ENCODE data around the gene CLSTN2. TPM values are rescaled to one million over a fixed set of nuclear protein-coding genes. Genes with fewer than 3 reads are reported as not detected.

Gene CLSTN2
- total RNA-seq, 1 donor from 2014 or later: 143 TPM

DNA sequence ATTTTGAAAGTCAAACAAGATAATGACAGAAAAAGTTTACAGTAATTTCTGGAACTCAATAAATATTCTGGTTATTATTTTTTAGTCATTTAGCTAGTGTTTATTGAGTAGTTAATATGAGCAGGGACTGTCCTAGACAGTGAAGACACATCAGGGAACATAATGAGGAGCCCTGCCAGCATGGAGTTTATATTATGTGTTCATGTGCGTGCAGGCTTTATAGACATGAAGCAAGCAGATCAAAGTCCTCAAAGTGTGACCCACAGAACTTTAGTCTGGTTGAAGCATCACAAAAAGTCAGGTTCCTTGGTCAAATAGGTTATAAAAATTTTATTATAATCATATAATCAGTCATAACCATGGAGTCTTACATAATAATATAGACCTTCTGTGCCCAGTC, 289.3 kb downstream of the CLSTN2 start:
- no peak for DNase-seq (ENCODE audit: extremely low spot score, unreplicated experiment)
- no peak overlapping the region for H3K4me3 Mint-ChIP-seq (ENCODE audit: unreplicated experiment)
- no peak overlapping the region for H3K27ac Mint-ChIP-seq (ENCODE audit: unreplicated experiment)
- no peaks in the 10 kb centered on the region for H3K27me3 Mint-ChIP-seq (ENCODE audit: unreplicated experiment)
- peaks cover 4% of the 10 kb centered on the region for H3K36me3 Mint-ChIP-seq (ENCODE audit: unreplicated experiment)
- TF ChIP-seq, protein P1, sequence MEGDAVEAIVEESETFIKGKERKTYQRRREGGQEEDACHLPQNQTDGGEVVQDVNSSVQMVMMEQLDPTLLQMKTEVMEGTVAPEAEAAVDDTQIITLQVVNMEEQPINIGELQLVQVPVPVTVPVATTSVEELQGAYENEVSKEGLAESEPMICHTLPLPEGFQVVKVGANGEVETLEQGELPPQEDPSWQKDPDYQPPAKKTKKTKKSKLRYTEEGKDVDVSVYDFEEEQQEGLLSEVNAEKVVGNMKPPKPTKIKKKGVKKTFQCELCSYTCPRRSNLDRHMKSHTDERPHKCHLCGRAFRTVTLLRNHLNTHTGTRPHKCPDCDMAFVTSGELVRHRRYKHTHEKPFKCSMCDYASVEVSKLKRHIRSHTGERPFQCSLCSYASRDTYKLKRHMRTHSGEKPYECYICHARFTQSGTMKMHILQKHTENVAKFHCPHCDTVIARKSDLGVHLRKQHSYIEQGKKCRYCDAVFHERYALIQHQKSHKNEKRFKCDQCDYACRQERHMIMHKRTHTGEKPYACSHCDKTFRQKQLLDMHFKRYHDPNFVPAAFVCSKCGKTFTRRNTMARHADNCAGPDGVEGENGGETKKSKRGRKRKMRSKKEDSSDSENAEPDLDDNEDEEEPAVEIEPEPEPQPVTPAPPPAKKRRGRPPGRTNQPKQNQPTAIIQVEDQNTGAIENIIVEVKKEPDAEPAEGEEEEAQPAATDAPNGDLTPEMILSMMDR (IDR thresholded peaks at IDR 0.05): no peak
- peaks cover 15% of the 10 kb centered on the region for H3K4me1 Mint-ChIP-seq (ENCODE audit: unreplicated experiment)
- peaks cover 9% of the 10 kb centered on the region for H3K9me3 Mint-ChIP-seq (ENCODE audit: unreplicated experiment)

GRCh38 chr3:140225996-140226395, 291.0 kb downstream of the CLSTN2 start:
- TF ChIP-seq, protein P1 (IDR thresholded peaks at IDR 0.05): no peak
- Mint-ChIP-seq H3K4me1 (ENCODE audit: unreplicated experiment) (peaks cover 15% of the 10 kb centered on the region), H3K27me3 (ENCODE audit: unreplicated experiment) (no peaks in the 10 kb centered on the region), H3K36me3 (ENCODE audit: unreplicated experiment) (peaks cover 4% of the 10 kb centered on the region), H3K27ac (ENCODE audit: unreplicated experiment) (no peak overlapping the region), H3K4me3 (ENCODE audit: unreplicated experiment) (no peak overlapping the region), H3K9me3 (ENCODE audit: unreplicated experiment) (peaks cover 9% of the 10 kb centered on the region)
- DNase-seq (ENCODE audit: extremely low spot score, unreplicated experiment): no peak

GRCh38 chr3:140233702-140234101, 298.7 kb downstream of the CLSTN2 start:
- H3K4me1 Mint-ChIP-seq (ENCODE audit: unreplicated experiment): peaks cover 4% of the 10 kb centered on the region
- DNase-seq (ENCODE audit: extremely low spot score, unreplicated experiment): no peak

DNA sequence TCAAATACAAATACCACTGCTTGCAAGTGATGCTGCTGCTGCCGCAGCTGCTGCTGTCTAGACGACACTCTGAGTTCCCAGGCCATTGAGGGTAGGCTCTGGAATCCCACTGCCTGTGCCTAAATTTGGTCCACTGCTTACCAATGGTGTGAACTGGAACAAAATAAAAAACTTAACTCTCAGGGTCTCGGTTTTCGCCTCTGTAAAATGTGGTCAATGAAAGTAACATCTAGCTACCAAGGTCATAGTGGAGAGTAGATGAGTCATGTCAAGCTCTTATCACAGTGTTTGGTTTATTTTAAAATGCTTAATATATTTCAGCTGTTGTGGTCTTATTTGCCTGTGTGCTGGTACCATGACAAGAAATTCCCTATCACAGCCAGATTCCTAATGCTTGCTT, 299.3 kb downstream of the CLSTN2 start:
- TF ChIP-seq, protein P1 (IDR thresholded peaks at IDR 0.05): no peak
- peaks cover 13% of the 10 kb centered on the region for H3K9me3 Mint-ChIP-seq (ENCODE audit: unreplicated experiment)
- H3K4me1 Mint-ChIP-seq (ENCODE audit: unreplicated experiment): peaks cover 7% of the 10 kb centered on the region
- peaks cover 2% of the 10 kb centered on the region for H3K36me3 Mint-ChIP-seq (ENCODE audit: unreplicated experiment)
- no peaks in the 10 kb centered on the region for H3K27me3 Mint-ChIP-seq (ENCODE audit: unreplicated experiment)
- H3K27ac Mint-ChIP-seq (ENCODE audit: unreplicated experiment): no peak overlapping the region
- no peak overlapping the region for H3K4me3 Mint-ChIP-seq (ENCODE audit: unreplicated experiment)
- DNase-seq (ENCODE audit: extremely low spot score, unreplicated experiment): no peak

More at GRCh38 chr3:140233702-140234101, 298.7 kb downstream of the CLSTN2 start:
- peaks cover 14% of the 10 kb centered on the region for H3K9me3 Mint-ChIP-seq (ENCODE audit: unreplicated experiment)
- peaks cover 4% of the 10 kb centered on the region for H3K36me3 Mint-ChIP-seq (ENCODE audit: unreplicated experiment)
- H3K27me3 Mint-ChIP-seq (ENCODE audit: unreplicated experiment): no peaks in the 10 kb centered on the region
- TF ChIP-seq, protein P1 (IDR thresholded peaks at IDR 0.05): no peak
- H3K4me3 Mint-ChIP-seq (ENCODE audit: unreplicated experiment): no peak overlapping the region
- H3K27ac Mint-ChIP-seq (ENCODE audit: unreplicated experiment): no peak overlapping the region

GRCh38 chr3:140236836-140237501, 302.0 kb downstream of the CLSTN2 start:
- H3K4me1 Mint-ChIP-seq (ENCODE audit: unreplicated experiment): peaks cover 7% of the 10 kb centered on the region
- H3K27ac Mint-ChIP-seq (ENCODE audit: unreplicated experiment): no peak overlapping the region
- H3K36me3 Mint-ChIP-seq (ENCODE audit: unreplicated experiment): peaks cover 2% of the 10 kb centered on the region
- no peak overlapping the region for H3K4me3 Mint-ChIP-seq (ENCODE audit: unreplicated experiment)
- DNase-seq (ENCODE audit: extremely low spot score, unreplicated experiment): no peak
- peaks cover 13% of the 10 kb centered on the region for H3K9me3 Mint-ChIP-seq (ENCODE audit: unreplicated experiment)
- TF ChIP-seq, protein P1 (IDR thresholded peaks at IDR 0.05): no peak
- H3K27me3 Mint-ChIP-seq (ENCODE audit: unreplicated experiment): no peaks in the 10 kb centered on the region

All from osteocyte (in vitro differentiated cells).